Heart left ventricle (tissue), 16 donors: ENCODE data around the gene SERPINA5. TPM values are rescaled to one million over a fixed set of nuclear protein-coding genes. Genes with fewer than 3 reads are reported as not detected.

Source experiments
- ATAC-seq, 4 donors: fragments of 200-7000 bp; cut with Tn5 transposase; one replicate each; pipeline ENCODE4 v1.9.1; 2020 to 2022; ENCODE audit warnings: moderate library complexity in 4 of 4, mild to moderate bottlenecking in 3 of 4, moderate number of reproducible peaks in 1 of 4
- DNase-seq, 5 donors: peaks; one replicate each; pipeline ENCODE4 v3.0.0-alpha.2; 2020
- H3K27ac ChIP-seq, 12 donors: fragments of 200-600 bp; sonication (generic) in 4 of 12; one replicate each; pipeline versions ENCODE4 v1.5.0 to v1.8.0; 2016 to 2022; ENCODE audit warnings: mild to moderate bottlenecking in 2 of 12
- H3K27me3 ChIP-seq, 9 donors: fragments of 200-600 bp; sonication (generic) in 2 of 9; one replicate each; pipeline versions ENCODE4 v1.5.1 to v1.8.0; 2016 to 2022; ENCODE audit warnings: mild to moderate bottlenecking in 3 of 9
- H3K36me3 ChIP-seq, 9 donors: fragments of 200-600 bp; sonication (generic) in 2 of 9; one replicate each; pipeline versions ENCODE4 v1.5.0 to v1.8.0; 2018 to 2022; ENCODE audit warnings: mild to moderate bottlenecking in 2 of 9
- H3K4me1 ChIP-seq, 12 donors: fragments of 200-600 bp; sonication (generic) in 4 of 12; one replicate each; pipeline versions ENCODE4 v1.5.0 to v1.8.0; 2016 to 2022; ENCODE audit warnings: mild to moderate bottlenecking in 3 of 12
- H3K4me3 ChIP-seq, 12 donors: fragments of 200-600 bp; sonication (generic) in 4 of 12; one replicate each; pipeline versions ENCODE4 v1.5.0 to v1.8.0; 2017 to 2022; ENCODE audit warnings: mild to moderate bottlenecking in 9 of 12, moderate library complexity in 4 of 12
- H3K9me3 ChIP-seq, 12 donors: fragments of 200-600 bp; sonication (generic) in 4 of 12; one replicate each; pipeline versions ENCODE4 v1.5.0 to v1.8.0; 2016 to 2022; ENCODE audit warnings: mild to moderate bottlenecking in 1 of 12
- POLR2A ChIP-seq, 2 donors: fragments of 450-650 bp; IDR thresholded peaks; one replicate each; pipeline ENCODE4 v1.6.1; 2017; ENCODE audit warnings: antibody characterized with exemption in 2 of 2, mild to moderate bottlenecking in 2 of 2, moderate library complexity in 2 of 2
- WGBS, 4 donors: extraction: QIAGEN DNeasy Blood & Tissue Kit in 2 of 4; methylation state at CpG; one replicate each; pipeline versions ENCODE4 v1.1.5 to v1.1.7; 2013 to 2018; 5-methylcytosine and 5-hydroxymethylcytosine counted together
- intact Hi-C, 10 donors: fragments of 100-400 bp; cut with DNase I; formaldehyde crosslinking; loops; one replicate each; pipeline versions ENCODE4 v1.11.1 to v1.14.2; 2022
- polyA plus RNA-seq, 2 donors: library from polyadenylated mRNA; stranded (reverse); fragments of 200-250 nt; gene quantifications; one replicate each; pipeline ENCODE4 v1.2.3, GENCODE V29; 2013
- total RNA-seq, 9 donors: library from RNA; depleted of rRNA in 2 of 9; stranded (reverse); fragments of >200 nt in 2 of 9; fragmentation: NEBNext Ultra II Directional in 3 of 9; extraction: Animal tissue kit (Norgen Biotek cat#: 25700) in 3 of 9; gene quantifications; one replicate each; pipeline versions ENCODE4 v1.1.0 to v1.2.4, GENCODE V29; 2016 to 2023
- TF ChIP-seq, protein P1 (sequence below), 12 donors: fragments of 200-600 bp; sonication (generic) in 4 of 12; IDR thresholded peaks; one replicate each; pipeline versions ENCODE4 v1.5.0 to v1.8.0; 2018 to 2022; ENCODE audit warnings: antibody characterized with exemption in 12 of 12, mild to moderate bottlenecking in 5 of 12
- donor health status: ischemic (EF 13 %, LVEDD 7.1; RV severe dilation, severe dysfunction).
- donor health status: healthy with polysubstance abuse.
- donor health status: DM: no; HTN: yes; CAD: no.
- donor health status: DM: no; HTN: no; CAD: no.
- donor health status: ischemic (EF 25% LVEDD 6.9; RV normal size, moderate dysfunction).
- donor health status: ischemic (EF 25% LVEDD 5.7; RV mildly dilated, moderate dysfunction).
- donor health status: healthy.
- donor health status: DM: yes; HTN: yes; CAD: no.
- donor health status: ischemic (EF 35%, LVEDD 5.7; RV mildly dilated, moderate dysfunction).
- donor health status: nonischemic (EF 11% LVEDD 7.7; RV severe dilation, severe dysfunction).
- donor health status: DM: yes; HTN: yes; CAD: no.
- donor health status: PGD.
- donor health status: ischemic (EF 29% LVEDD 5.4; RV normal size, mild dysfunction).
- donor health status: nonischemic (EF 23%, LVEDD 6.1; RV moderate dilation, normal function).

SERPINA5 gene
- total and polyA plus RNA-seq, 11 donors, result 0.54 to 4.5 (median 1.1) TPM

DNA sequence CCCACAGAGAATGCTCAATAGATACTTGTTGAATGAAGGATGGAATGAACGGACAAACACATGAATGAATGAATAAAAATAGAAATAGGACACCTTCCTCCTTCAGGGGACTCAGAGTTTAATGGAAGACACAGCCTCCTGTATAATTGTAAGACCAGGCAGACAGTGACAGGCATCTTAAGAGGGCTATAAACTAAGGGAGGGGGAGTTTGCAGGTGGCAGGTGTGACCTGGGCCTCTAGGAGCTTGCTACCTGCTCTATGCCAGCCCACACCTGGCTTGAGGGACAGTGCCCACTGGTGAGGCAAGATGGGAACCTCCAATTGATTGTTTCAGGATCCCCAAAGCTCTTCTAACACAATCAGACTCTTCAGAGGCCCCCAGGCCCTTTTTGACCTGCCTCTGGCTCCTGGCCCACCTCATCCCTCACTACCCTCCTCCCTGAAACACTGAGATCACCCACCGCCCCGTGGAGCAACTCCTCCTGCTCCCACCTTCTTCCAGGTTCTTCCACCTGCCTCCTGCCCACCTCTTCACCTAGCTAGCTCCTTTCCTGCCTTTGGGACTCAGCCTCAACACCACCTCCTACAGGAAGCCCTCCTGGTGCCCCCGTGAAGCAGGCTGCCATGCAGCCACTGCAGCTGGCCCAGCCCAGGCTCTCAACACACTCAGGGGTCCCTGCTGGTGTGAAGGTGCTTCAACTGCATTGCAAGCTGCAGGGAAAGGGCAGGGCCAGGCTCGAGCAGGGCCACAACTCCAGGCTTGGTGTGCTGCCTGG is 40.3 kb downstream of the SERPINA5 start:
- Histone ChIP-seq H3K9me3 (peaks cover 0 to 30% (median 20%) of the 10 kb centered on the region in 12 donors), H3K4me1 (no peaks in the 10 kb centered on the region), H3K36me3 (no peaks in the 10 kb centered on the region), H3K27me3 (peaks cover 0 to 15% (median 0%) of the 10 kb centered on the region in 9 donors), H3K4me3 (no peak overlapping the region), H3K27ac (no peak overlapping the region)
- 57 to 70% (median 70%) methylated on average over 5 of the region's 5 CpGs for WGBS, 4 donors
- no peak for DNase-seq
- intact Hi-C loops, result no loop called here
- TF ChIP-seq, protein P1, sequence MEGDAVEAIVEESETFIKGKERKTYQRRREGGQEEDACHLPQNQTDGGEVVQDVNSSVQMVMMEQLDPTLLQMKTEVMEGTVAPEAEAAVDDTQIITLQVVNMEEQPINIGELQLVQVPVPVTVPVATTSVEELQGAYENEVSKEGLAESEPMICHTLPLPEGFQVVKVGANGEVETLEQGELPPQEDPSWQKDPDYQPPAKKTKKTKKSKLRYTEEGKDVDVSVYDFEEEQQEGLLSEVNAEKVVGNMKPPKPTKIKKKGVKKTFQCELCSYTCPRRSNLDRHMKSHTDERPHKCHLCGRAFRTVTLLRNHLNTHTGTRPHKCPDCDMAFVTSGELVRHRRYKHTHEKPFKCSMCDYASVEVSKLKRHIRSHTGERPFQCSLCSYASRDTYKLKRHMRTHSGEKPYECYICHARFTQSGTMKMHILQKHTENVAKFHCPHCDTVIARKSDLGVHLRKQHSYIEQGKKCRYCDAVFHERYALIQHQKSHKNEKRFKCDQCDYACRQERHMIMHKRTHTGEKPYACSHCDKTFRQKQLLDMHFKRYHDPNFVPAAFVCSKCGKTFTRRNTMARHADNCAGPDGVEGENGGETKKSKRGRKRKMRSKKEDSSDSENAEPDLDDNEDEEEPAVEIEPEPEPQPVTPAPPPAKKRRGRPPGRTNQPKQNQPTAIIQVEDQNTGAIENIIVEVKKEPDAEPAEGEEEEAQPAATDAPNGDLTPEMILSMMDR (IDR thresholded peaks at IDR 0.05), result no peak
- no peak for TF ChIP-seq POLR2A (IDR thresholded peaks at IDR 0.05)
- no peak for ATAC-seq

GRCh38 chr14:94622653-94623421 is 41.6 kb downstream of the SERPINA5 start:
- Histone ChIP-seq H3K27ac (no peak overlapping the region), H3K4me3 (no peak overlapping the region), H3K27me3 (peaks cover 0 to 15% (median 0%) of the 10 kb centered on the region in 9 donors), H3K36me3 (no peaks in the 10 kb centered on the region), H3K9me3 (peaks cover 0 to 20% (median 12%) of the 10 kb centered on the region in 12 donors), H3K4me1 (no peaks in the 10 kb centered on the region)
- no peak for TF ChIP-seq POLR2A (IDR thresholded peaks at IDR 0.05)
- TF ChIP-seq, protein P1 (IDR thresholded peaks at IDR 0.05), result no peak
- 63 to 79% (median 70%) methylated on average over 6 of the region's 6 CpGs for WGBS, 4 donors
- ATAC-seq, result no peak
- no peak for DNase-seq
- intact Hi-C loops, result no loop called here

- intact Hi-C loops, result no loop called here
- DNase-seq, result no peak
- TF ChIP-seq, protein P1 (IDR thresholded peaks at IDR 0.05), result no peak
- TF ChIP-seq POLR2A (IDR thresholded peaks at IDR 0.05), result no peak
- H3K4me3 ChIP-seq, result no peak overlapping the region
- WGBS, 4 donors, result 78 to 88% (median 84%) methylated on average over 4 of the region's 4 CpGs
- no peaks in the 10 kb centered on the region for H3K4me1 ChIP-seq
- ATAC-seq, result no peak
- H3K27ac ChIP-seq, result no peak overlapping the region
- H3K27me3 ChIP-seq, result peaks cover 0 to 15% (median 0%) of the 10 kb centered on the region in 9 donors
- peaks cover 0 to 14% (median 6%) of the 10 kb centered on the region in 12 donors for H3K9me3 ChIP-seq
- H3K36me3 ChIP-seq, result no peaks in the 10 kb centered on the region
Measured at GRCh38 chr14:94623422-94623809, 42.2 kb downstream of the SERPINA5 start.

- DNase-seq (no peak), ATAC-seq (no peak)
- TF ChIP-seq, protein P1 (IDR thresholded peaks at IDR 0.05), result no peak
- no peak for TF ChIP-seq POLR2A (IDR thresholded peaks at IDR 0.05)
- H3K27me3 ChIP-seq, result peaks cover 0 to 15% (median 0%) of the 10 kb centered on the region in 9 donors
- no peaks in the 10 kb centered on the region for H3K36me3 ChIP-seq
- WGBS, 4 donors, result 68 to 81% (median 74%) methylated on average over 7 of the region's 7 CpGs
- no peak overlapping the region for H3K27ac ChIP-seq
- no peaks in the 10 kb centered on the region for H3K4me1 ChIP-seq
- H3K9me3 ChIP-seq, result peaks cover 0 to 8% (median under 1%) of the 10 kb centered on the region in 12 donors
- intact Hi-C loops, result no loop called here
- no peak overlapping the region for H3K4me3 ChIP-seq
Measured at GRCh38 chr14:94623856-94624499, 42.8 kb downstream of the SERPINA5 start.
